ENCODE results near the gene PDZD2.
"Not testable (repeated sequence)": the region's sequence is repeated elsewhere in the genome, so short reads cannot be mapped to it uniquely, and the experiment has no call there.

The PDZD2 gene

GRCh38 chr5:31738199-31738598 lies 99.3 kb downstream of the PDZD2 start:
- DNase-seq = no peak

GRCh38 chr5:31741496-31741895 lies 102.6 kb downstream of the PDZD2 start:
- DNase-seq = no peak

GRCh38 chr5:31743678-31744077 lies 104.7 kb downstream of the PDZD2 start:
- no peak for DNase-seq

- DNase-seq = no peak
Observed at GRCh38 chr5:31748458-31749172, 109.7 kb downstream of the PDZD2 start.

- no peak for DNase-seq
Observed at GRCh38 chr5:31750215-31750614, 111.3 kb downstream of the PDZD2 start.

- DNase-seq = no peak
Observed at GRCh38 chr5:31751610-31752009, 112.7 kb downstream of the PDZD2 start.

- no peak for DNase-seq
Observed at GRCh38 chr5:31753700-31754357, 114.9 kb downstream of the PDZD2 start.

- DNase-seq = no peak
Observed at GRCh38 chr5:31754358-31754704, 115.4 kb downstream of the PDZD2 start.

GRCh38 chr5:31754741-31755675 lies 116.1 kb downstream of the PDZD2 start:
- DNase-seq = no peak

GRCh38 chr5:31755676-31756230 lies 116.8 kb downstream of the PDZD2 start:
- DNase-seq = no peak

GRCh38 chr5:31757806-31758205 lies 118.9 kb downstream of the PDZD2 start:
- no peak for DNase-seq

GRCh38 chr5:31758803-31759425 lies 120.0 kb downstream of the PDZD2 start:
- DNase-seq = no peak

- no peak for DNase-seq
Observed at GRCh38 chr5:31759925-31760324, 121.0 kb downstream of the PDZD2 start.

GRCh38 chr5:31761877-31762276 lies 122.9 kb downstream of the PDZD2 start:
- no peak for DNase-seq

GRCh38 chr5:31763424-31763823 lies 124.5 kb downstream of the PDZD2 start:
- DNase-seq = no peak

GRCh38 chr5:31764687-31765086 lies 125.8 kb downstream of the PDZD2 start:
- not testable (repeated sequence) for DNase-seq

- DNase-seq = no peak
Observed at GRCh38 chr5:31767335-31768031, 128.6 kb downstream of the PDZD2 start.

GRCh38 chr5:31768046-31768445 lies 129.1 kb downstream of the PDZD2 start:
- DNase-seq = no peak

GRCh38 chr5:31768784-31769183 lies 129.9 kb downstream of the PDZD2 start:
- DNase-seq = no peak

- no peak for DNase-seq
Observed at GRCh38 chr5:31769530-31769929, 130.6 kb downstream of the PDZD2 start.

- no peak for DNase-seq
Observed at GRCh38 chr5:31770132-31770720, 131.3 kb downstream of the PDZD2 start.

- DNase-seq = no peak
Observed at GRCh38 chr5:31770998-31771397, 132.1 kb downstream of the PDZD2 start.
